GM12801 (cell line): ENCODE results near the gene GDPD4.

Experiments
- CTCF ChIP-seq: IDR thresholded peaks from one replicate; pipeline ENCODE4 v1.5.1; 2011; ENCODE audit warnings: control low read depth; ENCODE audit not compliant: insufficient read length; ENCODE audit errors: extremely low read depth

GDPD4 gene

GRCh38 chr11:77311701-77312100 lies 10.2 kb upstream of the GDPD4 start:
- no peak for TF ChIP-seq CTCF

- no peak for TF ChIP-seq CTCF
Observed at GRCh38 chr11:77310721-77311120, 9.2 kb upstream of the GDPD4 start.

- no peak for TF ChIP-seq CTCF
Observed at GRCh38 chr11:77309401-77310085, 8.1 kb upstream of the GDPD4 start.

- TF ChIP-seq CTCF: no peak
Observed at GRCh38 chr11:77308838-77309237, 7.4 kb upstream of the GDPD4 start.

GRCh38 chr11:77303328-77303727 lies 1.8 kb upstream of the GDPD4 start:
- no peak for TF ChIP-seq CTCF

- no peak for TF ChIP-seq CTCF
Observed at GRCh38 chr11:77302752-77303151, 1.3 kb upstream of the GDPD4 start.

GRCh38 chr11:77300695-77301094 lies 791 bp downstream of the GDPD4 start:
- TF ChIP-seq CTCF: no peak

GRCh38 chr11:77299528-77299993 lies 1.9 kb downstream of the GDPD4 start:
- no peak for TF ChIP-seq CTCF
